Ectodermal cell (in vitro differentiated cells): ENCODE measurements around the gene IGSF21.

Source experiments
- H3K27ac ChIP-seq: 2 replicates; pipeline ENCODE4 v1.7.0; 2013; ENCODE audit warnings: mild to moderate bottlenecking, low read depth, low read length; ENCODE audit not compliant: insufficient read depth, poor library complexity, severe bottlenecking
- H3K27me3 ChIP-seq: 2 replicates; pipeline ENCODE4 v1.7.0; 2013; ENCODE audit warnings: mild to moderate bottlenecking, low read length; ENCODE audit not compliant: insufficient read depth, control insufficient read depth, poor library complexity, severe bottlenecking
- H3K36me3 ChIP-seq: one replicate; pipeline ENCODE4 v1.7.0; 2013; ENCODE audit warnings: low read length; ENCODE audit not compliant: control insufficient read depth, insufficient read depth
- H3K4me1 ChIP-seq: one replicate; pipeline ENCODE4 v1.7.0; 2013; ENCODE audit warnings: low read length; ENCODE audit not compliant: control insufficient read depth, insufficient read depth
- H3K4me3 ChIP-seq: 2 replicates; pipeline ENCODE4 v1.7.0; 2013; ENCODE audit warnings: low read depth, low read length, control low read depth; ENCODE audit not compliant: insufficient read depth
- H3K9me3 ChIP-seq: 2 replicates; pipeline ENCODE4 v1.7.0; 2013; ENCODE audit warnings: mild to moderate bottlenecking, low read length, moderate library complexity; ENCODE audit not compliant: control insufficient read depth
- WGBS, 2 experiments: methylation state at CpG; one replicate each; pipeline ENCODE4 v1.1.7; 2013; ENCODE audit warnings: missing lambda C conversion rate in 2 of 2; 5-methylcytosine and 5-hydroxymethylcytosine counted together

The IGSF21 gene

GRCh38 chr1:18188820-18189517 lies 81.4 kb downstream of the IGSF21 start:
- 96 to 97% methylated on average over 8 to 9 of the region's 9 CpGs for WGBS, 2 experiments
- no peaks in the 10 kb centered on the region for H3K27me3 ChIP-seq

GRCh38 chr1:18190598-18190997 lies 83.0 kb downstream of the IGSF21 start:
- no peaks in the 10 kb centered on the region for H3K27me3 ChIP-seq
- H3K4me3 ChIP-seq = no peak overlapping the region
- 58 to 70% methylated on average over 6 to 7 of the region's 7 CpGs for WGBS, 2 experiments
- no peak overlapping the region for H3K27ac ChIP-seq
- no peaks in the 10 kb centered on the region for H3K9me3 ChIP-seq
- no peaks in the 10 kb centered on the region for H3K4me1 ChIP-seq
- no peaks in the 10 kb centered on the region for H3K36me3 ChIP-seq

More at GRCh38 chr1:18188820-18189517, 81.4 kb downstream of the IGSF21 start:
- Histone ChIP-seq H3K27ac (no peak overlapping the region), H3K4me3 (no peak overlapping the region), H3K36me3 (no peaks in the 10 kb centered on the region), H3K9me3 (no peaks in the 10 kb centered on the region), H3K4me1 (no peaks in the 10 kb centered on the region)

GRCh38 chr1:18191037-18191436 lies 83.4 kb downstream of the IGSF21 start:
- H3K27ac ChIP-seq = no peak overlapping the region
- WGBS, 2 experiments = 90 to 91% methylated on average over 3 of the region's 3 CpGs

GRCh38 chr1:18191481-18192155 lies 84.0 kb downstream of the IGSF21 start:
- Histone ChIP-seq H3K36me3 (no peaks in the 10 kb centered on the region), H3K4me1 (no peaks in the 10 kb centered on the region), H3K9me3 (no peaks in the 10 kb centered on the region), H3K27me3 (no peaks in the 10 kb centered on the region), H3K4me3 (no peak overlapping the region), H3K27ac (no peak overlapping the region)
- 85 to 88% methylated on average over 18 of the region's 18 CpGs for WGBS, 2 experiments

More at GRCh38 chr1:18191037-18191436, 83.4 kb downstream of the IGSF21 start:
- no peak overlapping the region for H3K4me3 ChIP-seq
- H3K36me3 ChIP-seq = no peaks in the 10 kb centered on the region
- no peaks in the 10 kb centered on the region for H3K9me3 ChIP-seq
- H3K27me3 ChIP-seq = no peaks in the 10 kb centered on the region
- H3K4me1 ChIP-seq = no peaks in the 10 kb centered on the region

- Histone ChIP-seq H3K9me3 (no peaks in the 10 kb centered on the region), H3K27ac (no peak overlapping the region), H3K4me3 (no peak overlapping the region), H3K27me3 (no peaks in the 10 kb centered on the region), H3K36me3 (no peaks in the 10 kb centered on the region), H3K4me1 (no peaks in the 10 kb centered on the region)
- 80 to 87% methylated on average over 4 of the region's 4 CpGs for WGBS, 2 experiments
Observed at GRCh38 chr1:18192182-18192581, 84.6 kb downstream of the IGSF21 start.

- 59 to 76% methylated on average over 1 to 2 of the region's 2 CpGs for WGBS, 2 experiments
- Histone ChIP-seq H3K4me1 (no peaks in the 10 kb centered on the region), H3K4me3 (no peak overlapping the region), H3K27me3 (no peaks in the 10 kb centered on the region), H3K27ac (no peak overlapping the region), H3K9me3 (no peaks in the 10 kb centered on the region), H3K36me3 (no peaks in the 10 kb centered on the region)
Observed at GRCh38 chr1:18192974-18193373, 85.4 kb downstream of the IGSF21 start.

GRCh38 chr1:18197299-18197698 lies 89.7 kb downstream of the IGSF21 start:
- Histone ChIP-seq H3K4me3 (no peak overlapping the region), H3K9me3 (no peaks in the 10 kb centered on the region), H3K4me1 (peaks cover 6% of the 10 kb centered on the region), H3K27ac (no peak overlapping the region), H3K27me3 (no peaks in the 10 kb centered on the region), H3K36me3 (no peaks in the 10 kb centered on the region)
- 80 to 86% methylated on average over 3 of the region's 3 CpGs for WGBS, 2 experiments

- H3K4me1 ChIP-seq = peaks cover 6% of the 10 kb centered on the region
- no peak overlapping the region for H3K27ac ChIP-seq
- no peaks in the 10 kb centered on the region for H3K36me3 ChIP-seq
- H3K27me3 ChIP-seq = no peaks in the 10 kb centered on the region
- WGBS, 2 experiments = 79 to 81% methylated on average over 10 of the region's 10 CpGs
- H3K9me3 ChIP-seq = no peaks in the 10 kb centered on the region
- no peak overlapping the region for H3K4me3 ChIP-seq
Observed at GRCh38 chr1:18198260-18198659, 90.7 kb downstream of the IGSF21 start.

- Histone ChIP-seq H3K36me3 (no peaks in the 10 kb centered on the region), H3K27ac (no peak overlapping the region), H3K4me3 (no peak overlapping the region), H3K9me3 (no peaks in the 10 kb centered on the region), H3K27me3 (no peaks in the 10 kb centered on the region), H3K4me1 (peaks cover 6% of the 10 kb centered on the region)
- WGBS, 2 experiments = 46 to 47% methylated on average over 13 of the region's 14 CpGs
Observed at GRCh38 chr1:18199462-18199861, 91.9 kb downstream of the IGSF21 start.

GRCh38 chr1:18200136-18200717 lies 92.6 kb downstream of the IGSF21 start:
- H3K4me3 ChIP-seq = no peak overlapping the region
- H3K4me1 ChIP-seq = peaks cover 6% of the 10 kb centered on the region
- H3K9me3 ChIP-seq = no peaks in the 10 kb centered on the region
- no peaks in the 10 kb centered on the region for H3K27me3 ChIP-seq
- 87 to 90% methylated on average over 8 of the region's 8 CpGs for WGBS, 2 experiments
- H3K27ac ChIP-seq = no peak overlapping the region
- H3K36me3 ChIP-seq = no peaks in the 10 kb centered on the region
